Omental fat pad (tissue), 4 donors: ENCODE measurements around the gene NMB. TPM values are rescaled to one million over a fixed set of nuclear protein-coding genes. Genes with fewer than 3 reads are reported as not detected.
"Not testable (repeated sequence)": the region's sequence is repeated elsewhere in the genome, so short reads cannot be mapped to it uniquely, and the experiment has no call there.

Experiments used
- ATAC-seq: fragments of 150-250 bp; one replicate; pipeline ENCODE4 v1.9.1; 2016; ENCODE audit warnings: mild to moderate bottlenecking, moderate library complexity; ENCODE audit not compliant: low FRiP score
- DNase-seq: peaks from one replicate; pipeline ENCODE4 v3.0.0-alpha.2; 2019; ENCODE audit warnings: low spot score
- total RNA-seq, 4 donors: library from RNA; depleted of rRNA; stranded (reverse); fragments of >200 nt; gene quantifications; one replicate each; pipeline ENCODE4 v1.1.0, GENCODE V29; 2016
- TF ChIP-seq, protein P1 (sequence below), 3 donors: fragments of 450-650 bp; IDR thresholded peaks; one replicate each; pipeline ENCODE4 v1.5.1; 2016 to 2017; ENCODE audit warnings: antibody characterized with exemption in 3 of 3, mild to moderate bottlenecking in 3 of 3, moderate library complexity in 2 of 3

The NMB gene
- total RNA-seq, 4 donors from 2014 or later, result 18.4 to 89.3 (median 29.9) TPM

DNA sequence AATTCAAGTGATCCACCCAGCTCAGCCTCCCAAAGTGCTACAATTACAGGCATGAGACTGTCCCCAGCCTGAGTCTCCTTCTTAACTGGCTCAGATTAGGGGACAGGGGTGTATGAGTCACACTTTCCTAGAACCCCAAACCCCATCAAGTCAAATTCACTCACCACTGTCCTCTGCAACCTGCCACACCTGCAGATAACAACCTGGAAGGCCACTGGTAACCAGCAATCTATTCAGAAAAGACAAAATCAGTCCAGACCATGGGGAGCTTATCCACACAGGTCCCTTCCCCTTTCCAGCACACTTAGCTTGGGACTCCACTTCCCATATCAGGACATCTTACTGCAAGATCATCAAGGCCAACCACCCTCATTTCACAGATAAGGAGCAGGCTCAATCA is 10.3 kb downstream of the NMB start:
- DNase-seq, result no peak
- ATAC-seq, result no peak
- TF ChIP-seq, protein P1, sequence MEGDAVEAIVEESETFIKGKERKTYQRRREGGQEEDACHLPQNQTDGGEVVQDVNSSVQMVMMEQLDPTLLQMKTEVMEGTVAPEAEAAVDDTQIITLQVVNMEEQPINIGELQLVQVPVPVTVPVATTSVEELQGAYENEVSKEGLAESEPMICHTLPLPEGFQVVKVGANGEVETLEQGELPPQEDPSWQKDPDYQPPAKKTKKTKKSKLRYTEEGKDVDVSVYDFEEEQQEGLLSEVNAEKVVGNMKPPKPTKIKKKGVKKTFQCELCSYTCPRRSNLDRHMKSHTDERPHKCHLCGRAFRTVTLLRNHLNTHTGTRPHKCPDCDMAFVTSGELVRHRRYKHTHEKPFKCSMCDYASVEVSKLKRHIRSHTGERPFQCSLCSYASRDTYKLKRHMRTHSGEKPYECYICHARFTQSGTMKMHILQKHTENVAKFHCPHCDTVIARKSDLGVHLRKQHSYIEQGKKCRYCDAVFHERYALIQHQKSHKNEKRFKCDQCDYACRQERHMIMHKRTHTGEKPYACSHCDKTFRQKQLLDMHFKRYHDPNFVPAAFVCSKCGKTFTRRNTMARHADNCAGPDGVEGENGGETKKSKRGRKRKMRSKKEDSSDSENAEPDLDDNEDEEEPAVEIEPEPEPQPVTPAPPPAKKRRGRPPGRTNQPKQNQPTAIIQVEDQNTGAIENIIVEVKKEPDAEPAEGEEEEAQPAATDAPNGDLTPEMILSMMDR (IDR thresholded peaks at IDR 0.05), result no peak

DNA sequence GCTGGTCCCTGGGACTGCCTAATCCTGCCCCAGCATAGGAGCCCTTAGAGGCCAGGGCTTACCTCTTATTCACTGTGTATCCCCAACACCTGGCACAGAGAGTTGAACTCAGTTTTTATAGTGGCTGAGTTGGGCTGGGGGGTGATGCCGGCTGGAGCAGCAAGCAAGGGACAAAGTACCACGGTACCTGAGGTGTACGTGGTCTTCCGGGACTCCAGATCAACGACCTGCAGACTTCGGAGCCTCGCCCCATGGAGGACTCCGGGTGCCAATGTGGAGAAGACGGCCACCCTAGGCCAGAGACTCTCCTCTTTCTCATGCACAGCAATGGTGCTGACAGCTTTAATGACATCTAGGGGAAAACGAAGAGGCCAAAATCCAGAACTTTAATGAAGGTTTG is 12.0 kb downstream of the NMB start:
- TF ChIP-seq, protein P1 (IDR thresholded peaks at IDR 0.05), result no peak
- ATAC-seq, result no peak
- DNase-seq, result no peak

DNA sequence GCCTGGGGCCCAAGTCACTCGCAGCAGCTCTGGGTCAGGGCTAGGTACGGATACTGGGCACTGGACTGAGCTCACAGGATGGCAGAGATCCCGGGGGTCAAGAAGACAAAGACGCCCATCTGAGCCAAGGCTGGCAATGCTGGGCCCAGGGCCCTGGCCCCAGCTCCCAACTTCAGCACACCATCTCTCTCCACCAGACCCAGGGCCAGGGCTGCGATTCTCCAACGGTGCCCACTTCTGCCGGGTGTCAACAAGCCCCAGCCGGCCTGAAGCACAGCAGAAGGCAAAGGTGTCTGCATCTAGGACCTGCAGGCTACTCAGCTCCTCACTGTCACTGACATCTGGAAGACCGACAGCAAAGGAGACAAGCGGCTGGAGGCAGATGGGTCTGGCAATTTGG is 12.5 kb downstream of the NMB start:
- DNase-seq, result no peak
- TF ChIP-seq, protein P1 (IDR thresholded peaks at IDR 0.05), result no peak
- no peak for ATAC-seq

DNA sequence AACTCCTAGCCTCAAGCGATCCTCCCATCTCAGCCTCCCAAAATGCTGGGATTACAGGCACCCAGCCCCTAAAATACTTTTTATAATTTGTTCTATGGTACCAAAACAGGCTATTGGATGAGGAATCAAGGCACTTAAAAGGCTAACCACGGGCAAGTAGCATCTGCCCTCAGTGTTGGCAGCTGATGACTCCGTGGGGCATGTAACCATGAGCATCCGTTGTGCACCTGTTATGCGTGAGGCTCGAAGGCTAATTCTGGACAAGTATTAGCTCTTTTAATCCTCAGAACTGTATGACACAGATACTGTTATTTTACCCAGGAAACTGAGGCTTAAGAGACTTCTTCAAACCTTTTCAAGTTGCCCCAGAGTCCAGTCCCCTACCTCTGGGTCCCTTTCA is 14.2 kb downstream of the NMB start:
- TF ChIP-seq, protein P1 (IDR thresholded peaks at IDR 0.05), result no peak
- no peak for ATAC-seq
- no peak for DNase-seq

DNA sequence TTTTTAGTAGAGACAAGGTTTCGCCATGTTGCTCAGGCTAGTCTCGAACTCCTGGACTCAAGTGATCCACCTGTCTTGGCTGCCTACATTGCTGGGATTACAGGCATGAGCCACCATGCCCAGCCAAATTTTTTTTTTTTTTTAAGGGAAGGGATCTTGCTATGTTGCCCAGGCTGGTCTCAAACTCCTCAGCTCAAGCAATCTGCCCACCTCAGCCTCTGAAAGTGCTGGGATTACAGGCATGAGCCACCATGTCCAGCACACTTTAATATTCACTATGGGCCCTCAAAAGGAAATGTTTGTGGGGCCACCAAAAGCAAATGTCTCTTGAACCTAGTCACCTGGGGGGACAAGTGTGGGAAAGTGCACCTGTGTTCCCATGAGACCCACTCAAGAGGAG is 15.4 kb downstream of the NMB start:
- DNase-seq, ATAC-seq: not testable (repeated sequence)

DNA sequence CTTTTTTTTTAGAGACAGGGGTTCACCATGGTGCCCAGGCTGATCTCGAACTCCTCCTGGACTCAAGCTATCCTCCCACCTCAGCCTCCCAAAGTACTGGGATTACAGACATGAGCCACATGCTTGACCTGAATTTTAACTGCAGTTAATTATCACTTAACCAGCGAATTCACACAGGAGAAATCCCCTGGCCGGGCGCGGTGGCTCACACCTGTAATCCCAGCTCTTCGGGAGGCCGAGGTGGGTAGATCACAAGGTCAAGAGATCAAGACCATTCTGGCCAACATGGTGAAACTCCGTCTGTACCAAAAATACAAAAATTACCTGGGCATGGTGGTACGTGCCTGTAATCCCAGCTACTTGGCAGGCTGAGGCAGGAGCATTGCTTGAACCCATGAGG is 16.1 kb downstream of the NMB start:
- not testable (repeated sequence) for ATAC-seq, DNase-seq

DNA sequence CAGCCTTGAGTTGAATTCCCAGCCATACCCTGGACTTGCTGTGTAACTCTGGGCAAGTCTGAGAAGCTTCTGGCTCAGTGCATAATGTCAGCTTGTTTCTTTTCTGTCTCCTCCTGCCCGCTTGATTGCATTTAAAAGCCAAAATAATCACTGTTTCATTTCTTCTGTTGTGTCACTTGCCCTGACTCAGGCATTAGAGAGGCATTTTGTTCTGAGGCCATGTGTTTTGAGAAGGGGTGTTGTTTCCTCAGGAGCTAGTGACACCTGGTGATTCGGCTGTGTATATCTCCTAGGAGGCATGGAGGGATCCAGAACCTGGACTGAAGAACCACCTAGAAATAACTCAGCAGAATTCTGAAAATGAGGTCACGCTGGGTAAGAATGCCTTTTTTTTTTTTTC is 19.9 kb downstream of the NMB start:
- no peak for DNase-seq
- ATAC-seq, result no peak
- TF ChIP-seq, protein P1 (IDR thresholded peaks at IDR 0.05), result no peak

DNA sequence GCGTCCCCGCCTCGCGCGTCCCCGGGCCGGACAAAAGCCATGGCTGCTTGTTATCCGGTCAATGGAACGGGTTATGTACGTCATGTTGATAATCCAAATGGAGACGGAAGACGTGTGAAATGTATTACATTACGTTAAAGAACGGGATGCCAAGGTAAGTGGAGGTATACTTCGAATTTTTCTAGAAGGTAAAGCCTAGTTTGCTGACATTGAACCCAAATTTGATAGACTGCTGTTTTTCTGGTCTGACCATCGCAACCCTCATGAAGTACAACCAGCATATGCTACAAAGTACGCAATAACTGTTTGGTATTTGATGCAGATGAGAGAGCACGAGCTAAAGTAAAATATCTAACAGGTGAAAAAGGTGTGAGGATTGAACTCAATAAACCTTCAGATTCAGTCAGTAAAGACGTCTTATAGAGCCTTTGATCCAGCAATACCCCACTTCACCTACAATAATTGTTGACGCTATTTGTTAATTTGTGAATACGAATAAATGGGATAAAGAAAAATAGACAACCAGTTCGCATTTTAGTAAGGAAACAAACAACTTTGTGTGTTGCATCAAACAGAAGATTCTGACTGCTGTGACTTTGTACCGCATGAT is 23.7 kb downstream of the NMB start:
- no peak for ATAC-seq
- TF ChIP-seq, protein P1 (IDR thresholded peaks at IDR 0.05), result no peak

More for the DNA sequence above, 23.7 kb downstream of the NMB start:
- no peak for DNase-seq
